ENCODE measurements around the gene NR3C2.

The NR3C2 gene

GRCh38 chr4:148283665-148284064, 158.5 kb downstream of the NR3C2 start:
- Histone ChIP-seq H3K9me3 (ENCODE audit: control insufficient read depth, low read length) (no peaks in the 10 kb centered on the region), H3K36me3 (ENCODE audit: control insufficient read depth, insufficient read depth, low read length, severe bottlenecking) (no peaks in the 10 kb centered on the region), H3K4me1 (ENCODE audit: control insufficient read depth, insufficient read depth, low read length) (peaks cover 15% of the 10 kb centered on the region), H3K9ac (ENCODE audit: low read length) (no peak overlapping the region), H3K27me3 (replicated peaks; ENCODE audit: control insufficient read depth, insufficient read depth, low read length) (no peaks in the 10 kb centered on the region), H3K4me3 (ENCODE audit: low read length) (no peak overlapping the region)
- DNase-seq (ENCODE audit: low read depth): no peak

- Histone ChIP-seq H3K9me3 (ENCODE audit: control insufficient read depth, low read length) (no peaks in the 10 kb centered on the region), H3K4me3 (ENCODE audit: low read length) (no peak overlapping the region), H3K36me3 (ENCODE audit: control insufficient read depth, insufficient read depth, low read length, severe bottlenecking) (no peaks in the 10 kb centered on the region), H3K9ac (ENCODE audit: low read length) (no peak overlapping the region), H3K27me3 (replicated peaks; ENCODE audit: control insufficient read depth, insufficient read depth, low read length) (no peaks in the 10 kb centered on the region), H3K4me1 (ENCODE audit: control insufficient read depth, insufficient read depth, low read length) (peaks cover 11% of the 10 kb centered on the region)
- DNase-seq (ENCODE audit: low read depth): no peak
Observed at GRCh38 chr4:148278310-148278709, 163.9 kb downstream of the NR3C2 start.

- Histone ChIP-seq H3K4me1 (ENCODE audit: control insufficient read depth, insufficient read depth, low read length) (no peaks in the 10 kb centered on the region), H3K9ac (ENCODE audit: low read length) (no peak overlapping the region)
- DNase-seq (ENCODE audit: low read depth): no peak
Observed at GRCh38 chr4:148275266-148275665, 166.9 kb downstream of the NR3C2 start.

GRCh38 chr4:148273501-148273986, 168.7 kb downstream of the NR3C2 start:
- no peaks in the 10 kb centered on the region for H3K4me1 ChIP-seq (ENCODE audit: control insufficient read depth, insufficient read depth, low read length)
- H3K36me3 ChIP-seq (ENCODE audit: control insufficient read depth, insufficient read depth, low read length, severe bottlenecking): no peaks in the 10 kb centered on the region
- no peak overlapping the region for H3K9ac ChIP-seq (ENCODE audit: low read length)
- no peaks in the 10 kb centered on the region for H3K9me3 ChIP-seq (ENCODE audit: control insufficient read depth, low read length)
- H3K27me3 ChIP-seq (replicated peaks; ENCODE audit: control insufficient read depth, insufficient read depth, low read length): no peaks in the 10 kb centered on the region
- DNase-seq (ENCODE audit: low read depth): no peak
- no peak overlapping the region for H3K4me3 ChIP-seq (ENCODE audit: low read length)

More at GRCh38 chr4:148275266-148275665, 166.9 kb downstream of the NR3C2 start:
- H3K27me3 ChIP-seq (replicated peaks; ENCODE audit: control insufficient read depth, insufficient read depth, low read length): no peaks in the 10 kb centered on the region
- no peaks in the 10 kb centered on the region for H3K9me3 ChIP-seq (ENCODE audit: control insufficient read depth, low read length)
- no peaks in the 10 kb centered on the region for H3K36me3 ChIP-seq (ENCODE audit: control insufficient read depth, insufficient read depth, low read length, severe bottlenecking)
- H3K4me3 ChIP-seq (ENCODE audit: low read length): no peak overlapping the region

- H3K27me3 ChIP-seq (replicated peaks; ENCODE audit: control insufficient read depth, insufficient read depth, low read length): no peaks in the 10 kb centered on the region
- no peaks in the 10 kb centered on the region for H3K4me1 ChIP-seq (ENCODE audit: control insufficient read depth, insufficient read depth, low read length)
- H3K9ac ChIP-seq (ENCODE audit: low read length): no peak overlapping the region
- no peak for DNase-seq (ENCODE audit: low read depth)
- no peak overlapping the region for H3K4me3 ChIP-seq (ENCODE audit: low read length)
- no peaks in the 10 kb centered on the region for H3K36me3 ChIP-seq (ENCODE audit: control insufficient read depth, insufficient read depth, low read length, severe bottlenecking)
- no peaks in the 10 kb centered on the region for H3K9me3 ChIP-seq (ENCODE audit: control insufficient read depth, low read length)
Observed at GRCh38 chr4:148271166-148271565, 171.0 kb downstream of the NR3C2 start.

- H3K4me3 ChIP-seq (ENCODE audit: low read length): no peak overlapping the region
- DNase-seq (ENCODE audit: low read depth): no peak
- H3K36me3 ChIP-seq (ENCODE audit: control insufficient read depth, insufficient read depth, low read length, severe bottlenecking): no peaks in the 10 kb centered on the region
- H3K27me3 ChIP-seq (replicated peaks; ENCODE audit: control insufficient read depth, insufficient read depth, low read length): no peaks in the 10 kb centered on the region
- H3K9me3 ChIP-seq (ENCODE audit: control insufficient read depth, low read length): no peaks in the 10 kb centered on the region
- H3K9ac ChIP-seq (ENCODE audit: low read length): no peak overlapping the region
- no peaks in the 10 kb centered on the region for H3K4me1 ChIP-seq (ENCODE audit: control insufficient read depth, insufficient read depth, low read length)
Observed at GRCh38 chr4:148270630-148271029, 171.6 kb downstream of the NR3C2 start.

GRCh38 chr4:148268835-148269234, 173.4 kb downstream of the NR3C2 start:
- Histone ChIP-seq H3K36me3 (ENCODE audit: control insufficient read depth, insufficient read depth, low read length, severe bottlenecking) (no peaks in the 10 kb centered on the region), H3K4me3 (ENCODE audit: low read length) (no peak overlapping the region), H3K4me1 (ENCODE audit: control insufficient read depth, insufficient read depth, low read length) (no peaks in the 10 kb centered on the region), H3K27me3 (replicated peaks; ENCODE audit: control insufficient read depth, insufficient read depth, low read length) (no peaks in the 10 kb centered on the region), H3K9me3 (ENCODE audit: control insufficient read depth, low read length) (no peaks in the 10 kb centered on the region), H3K9ac (ENCODE audit: low read length) (no peak overlapping the region)
- DNase-seq (ENCODE audit: low read depth): no peak

GRCh38 chr4:148266921-148267320, 175.3 kb downstream of the NR3C2 start:
- DNase-seq (ENCODE audit: low read depth): no peak
- Histone ChIP-seq H3K27me3 (replicated peaks; ENCODE audit: control insufficient read depth, insufficient read depth, low read length) (no peaks in the 10 kb centered on the region), H3K9me3 (ENCODE audit: control insufficient read depth, low read length) (no peaks in the 10 kb centered on the region), H3K9ac (ENCODE audit: low read length) (no peak overlapping the region), H3K4me1 (ENCODE audit: control insufficient read depth, insufficient read depth, low read length) (no peaks in the 10 kb centered on the region), H3K36me3 (ENCODE audit: control insufficient read depth, insufficient read depth, low read length, severe bottlenecking) (no peaks in the 10 kb centered on the region), H3K4me3 (ENCODE audit: low read length) (no peak overlapping the region)

- no peaks in the 10 kb centered on the region for H3K27me3 ChIP-seq (replicated peaks; ENCODE audit: control insufficient read depth, insufficient read depth, low read length)
- H3K4me1 ChIP-seq (ENCODE audit: control insufficient read depth, insufficient read depth, low read length): no peaks in the 10 kb centered on the region
- no peaks in the 10 kb centered on the region for H3K36me3 ChIP-seq (ENCODE audit: control insufficient read depth, insufficient read depth, low read length, severe bottlenecking)
- no peak overlapping the region for H3K9ac ChIP-seq (ENCODE audit: low read length)
- H3K4me3 ChIP-seq (ENCODE audit: low read length): no peak overlapping the region
- DNase-seq (ENCODE audit: low read depth): no peak
- H3K9me3 ChIP-seq (ENCODE audit: control insufficient read depth, low read length): no peaks in the 10 kb centered on the region
Observed at GRCh38 chr4:148266240-148266639, 176.0 kb downstream of the NR3C2 start.

- Histone ChIP-seq H3K9me3 (ENCODE audit: control insufficient read depth, low read length) (no peaks in the 10 kb centered on the region), H3K36me3 (ENCODE audit: control insufficient read depth, insufficient read depth, low read length, severe bottlenecking) (no peaks in the 10 kb centered on the region), H3K9ac (ENCODE audit: low read length) (no peak overlapping the region), H3K4me3 (ENCODE audit: low read length) (no peak overlapping the region), H3K27me3 (replicated peaks; ENCODE audit: control insufficient read depth, insufficient read depth, low read length) (no peaks in the 10 kb centered on the region), H3K4me1 (ENCODE audit: control insufficient read depth, insufficient read depth, low read length) (no peaks in the 10 kb centered on the region)
- no peak for DNase-seq (ENCODE audit: low read depth)
Observed at GRCh38 chr4:148265627-148266026, 176.6 kb downstream of the NR3C2 start.

- H3K27me3 ChIP-seq (replicated peaks; ENCODE audit: control insufficient read depth, insufficient read depth, low read length): no peaks in the 10 kb centered on the region
- DNase-seq (ENCODE audit: low read depth): no peak
- no peaks in the 10 kb centered on the region for H3K4me1 ChIP-seq (ENCODE audit: control insufficient read depth, insufficient read depth, low read length)
- no peak overlapping the region for H3K4me3 ChIP-seq (ENCODE audit: low read length)
- H3K9ac ChIP-seq (ENCODE audit: low read length): no peak overlapping the region
- no peaks in the 10 kb centered on the region for H3K9me3 ChIP-seq (ENCODE audit: control insufficient read depth, low read length)
- H3K36me3 ChIP-seq (ENCODE audit: control insufficient read depth, insufficient read depth, low read length, severe bottlenecking): no peaks in the 10 kb centered on the region
Observed at GRCh38 chr4:148263802-148264201, 178.4 kb downstream of the NR3C2 start.

GRCh38 chr4:148263127-148263526, 179.1 kb downstream of the NR3C2 start:
- no peaks in the 10 kb centered on the region for H3K36me3 ChIP-seq (ENCODE audit: control insufficient read depth, insufficient read depth, low read length, severe bottlenecking)

More at GRCh38 chr4:148263127-148263526, 179.1 kb downstream of the NR3C2 start:
- Histone ChIP-seq H3K27me3 (replicated peaks; ENCODE audit: control insufficient read depth, insufficient read depth, low read length) (no peaks in the 10 kb centered on the region), H3K9ac (ENCODE audit: low read length) (no peak overlapping the region), H3K4me1 (ENCODE audit: control insufficient read depth, insufficient read depth, low read length) (no peaks in the 10 kb centered on the region), H3K9me3 (ENCODE audit: control insufficient read depth, low read length) (no peaks in the 10 kb centered on the region), H3K4me3 (ENCODE audit: low read length) (no peak overlapping the region)
- DNase-seq (ENCODE audit: low read depth): no peak

All from adipocyte (in vitro differentiated cells).